ENCODE measurements around the gene PCDHB13.
"Not testable (repeated sequence)": the region's sequence is repeated elsewhere in the genome, so short reads cannot be mapped to it uniquely, and the experiment has no call there.

- TF ChIP-seq POLR2A, CTCF, POLR2AphosphoS5 (IDR thresholded peaks at IDR 0.05): not testable (repeated sequence)
Observed at GRCh38 chr5:141210281-141210680, 3.4 kb upstream of the PCDHB13 start.

All from transverse colon (tissue), 4 donors.